ENCODE results near the gene FRMD4A. TPM values are rescaled to one million over a fixed set of nuclear protein-coding genes. Genes with fewer than 3 reads are reported as not detected.

Gene FRMD4A
- total and polyA plus RNA-seq, 2 of the 4 experiments (the other 2 are of a cell fraction), result 30.3 to 68.8 TPM

DNA sequence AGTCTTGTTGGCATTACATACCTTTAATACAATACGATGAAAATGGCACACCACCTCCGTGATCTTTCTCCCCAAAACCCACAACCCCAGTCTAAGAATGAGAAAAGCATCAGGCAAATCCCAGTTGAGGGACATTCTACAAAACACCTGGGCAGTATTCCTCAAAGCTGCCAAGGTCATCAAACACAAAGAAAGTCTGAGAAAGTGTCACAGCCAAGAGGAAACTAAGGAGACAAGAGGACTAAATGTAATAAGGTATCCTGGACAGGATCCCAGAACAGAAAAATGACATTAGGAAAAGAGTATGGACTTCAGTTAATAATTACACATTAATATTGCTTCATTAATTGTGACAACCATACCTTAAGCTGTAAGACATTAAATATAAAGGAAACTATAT, 14.5 kb upstream of the FRMD4A start:
- H3K4me2 ChIP-seq (ENCODE audit: low read depth, low read length), result no peak overlapping the region
- no peaks in the 10 kb centered on the region for H3K9me1 ChIP-seq (ENCODE audit: insufficient read depth, low read length)
- no peak overlapping the region for H4K5ac ChIP-seq (ENCODE audit: low read depth, low read length)
- no peaks in the 10 kb centered on the region for H4K20me1 ChIP-seq (ENCODE audit: insufficient read depth, low read length)
- H3K27ac ChIP-seq (ENCODE audit: insufficient read depth, low read length), result no peak overlapping the region
- no peaks in the 10 kb centered on the region for H3K36me3 ChIP-seq (ENCODE audit: control insufficient read depth, insufficient read depth, low read length)
- H2AFZ ChIP-seq (replicated peaks; ENCODE audit: low read length, poor library complexity), result no peak overlapping the region
- H3K9ac ChIP-seq (ENCODE audit: low read depth, low read length), result no peak overlapping the region
- BruUV-seq (replicated peaks), result no TSS peak
- WGBS, 2 experiments (ENCODE audit: extremely low coverage in 2 of 2, insufficient read length in 1 of 2), result no CpG with 5 or more reads among the region's 2 CpGs
- no peak overlapping the region for H2AK9ac ChIP-seq (replicated peaks; ENCODE audit: low read depth, low read length, poor library complexity)
- no peak overlapping the region for H4K91ac ChIP-seq (ENCODE audit: insufficient read depth, low read depth, low read length)
- peaks cover 4% of the 10 kb centered on the region; the same call in 1 of the 2 replicates for H3K9me3 ChIP-seq (ENCODE audit: control insufficient read depth, insufficient read depth, low read length)
- no peak overlapping the region for H2BK5ac ChIP-seq (ENCODE audit: low read depth, low read length, poor library complexity, severe bottlenecking)
- no peak for DNase-seq
- H2AK5ac ChIP-seq (ENCODE audit: low read depth, low read length), result no peak overlapping the region
- H3K4me3 ChIP-seq (ENCODE audit: insufficient read depth, low read depth, low read length), result no peak overlapping the region
- TF ChIP-seq RFX5 (IDR thresholded peaks at IDR 0.05; ENCODE audit: low read depth, low read length), result no peak
- intact Hi-C loops (cut with micrococcal nuclease), result no loop called here
- ChIA-PET CTCF (no interaction called here), POLR2A (ENCODE audit: unreplicated experiment) (no interaction called here)
- no peak overlapping the region for H2BK20ac ChIP-seq (ENCODE audit: low read depth, low read length)
- no peak overlapping the region for H3K14ac ChIP-seq (replicated peaks; ENCODE audit: low read depth, low read length)
- ATAC-seq (ENCODE audit: low read depth), result no peak
- H3K23ac ChIP-seq (ENCODE audit: low read depth, low read length), result no peak overlapping the region
- H3K18ac ChIP-seq (ENCODE audit: low read depth, low read length), result no peak overlapping the region
- no peak overlapping the region for H4K8ac ChIP-seq (ENCODE audit: low read depth in 2 of 2, low read length in 2 of 2)
- no peak overlapping the region for H2BK15ac ChIP-seq (ENCODE audit: low read depth, low read length)
- H3K4me1 ChIP-seq (ENCODE audit: control insufficient read depth, insufficient read depth, low read length), result no peaks in the 10 kb centered on the region
- dilution Hi-C loops (cut with HindIII; ENCODE audit: low sequenced_read_pairs, unreplicated experiment), result no loop called here
- no peak overlapping the region for H3K4ac ChIP-seq (ENCODE audit: low read depth, low read length)
- in situ Hi-C loops (cut with MboI; ENCODE audit: low sequenced_read_pairs), result no loop called here
- H3K56ac ChIP-seq (ENCODE audit: extremely low read depth, insufficient read depth, low read length), result no peak overlapping the region
- no peaks in the 10 kb centered on the region for H3K79me1 ChIP-seq (ENCODE audit: low read depth in 1 of 2, low read length in 2 of 2)
- H2BK120ac ChIP-seq (ENCODE audit: low read depth, low read length), result no peak overlapping the region
- peaks cover 42% of the 10 kb centered on the region for H3K27me3 ChIP-seq (ENCODE audit: control insufficient read depth, insufficient read depth, low read length)

Measured in IMR-90 (cell line).